HepG2 (cell line): ENCODE data around the gene LRRC34. TPM values are rescaled to one million over a fixed set of nuclear protein-coding genes. Genes with fewer than 3 reads are reported as not detected.
A peak's percentile ranks its signal among the peaks of the same experiment; 100 is the strongest.

Source experiments
- FIP1L1 ChIP-seq: fragments of 200-400 bp; formaldehyde crosslinking; IDR thresholded peaks from 2 replicates; pipeline ENCODE4 v1.6.1; 2018; ENCODE audit warnings: low read depth, mild to moderate bottlenecking, low read length, moderate library complexity, borderline replicate concordance; ENCODE audit not compliant: insufficient read depth
- FUBP1 ChIP-seq: sonication (generic); formaldehyde crosslinking; IDR thresholded peaks from 2 replicates; pipeline ENCODE4 v1.5.1; 2020; ENCODE audit warnings: missing genetic modification reagents, mild to moderate bottlenecking, borderline replicate concordance
- HNRNPUL1 ChIP-seq: fragments of 200-400 bp; formaldehyde crosslinking; IDR thresholded peaks from 2 replicates; pipeline ENCODE4 v1.6.1; 2017; ENCODE audit warnings: low read depth, mild to moderate bottlenecking, low read length, moderate library complexity
- KDM3A ChIP-seq: IDR thresholded peaks from 2 replicates; pipeline ENCODE4 v1.6.1; 2018; ENCODE audit warnings: low read depth, missing compliant biosample characterization
- LBX2 ChIP-seq: sonication (generic); formaldehyde crosslinking; IDR thresholded peaks from 2 replicates; pipeline ENCODE4 v1.5.0; 2020; ENCODE audit warnings: missing genetic modification reagents, mild to moderate bottlenecking, borderline replicate concordance
- MIER3 ChIP-seq: IDR thresholded peaks from 2 replicates; pipeline ENCODE4 v1.6.1; 2016; ENCODE audit warnings: missing compliant biosample characterization, borderline replicate concordance
- NBN ChIP-seq: fragments of 450-650 bp; conservative IDR thresholded peaks from 2 replicates; pipeline ENCODE4 v1.6.1; 2017
- PHF20 ChIP-seq: sonication (generic); formaldehyde crosslinking; IDR thresholded peaks from 2 replicates; pipeline ENCODE4 v1.5.0; 2020; ENCODE audit warnings: mild to moderate bottlenecking, missing genetic modification reagents
- PRDM15 ChIP-seq: sonication (generic); formaldehyde crosslinking; IDR thresholded peaks from 2 replicates; pipeline ENCODE4 v1.4.0; 2020; ENCODE audit warnings: missing genetic modification reagents
- TBX2 ChIP-seq: sonication (generic); formaldehyde crosslinking; IDR thresholded peaks from 2 replicates; pipeline ENCODE4 v1.5.0; 2020; ENCODE audit warnings: missing genetic modification reagents, mild to moderate bottlenecking, borderline replicate concordance
- ZNF138 ChIP-seq: sonication (generic); formaldehyde crosslinking; IDR thresholded peaks from 2 replicates; pipeline ENCODE4 v1.5.0; 2020; ENCODE audit warnings: mild to moderate bottlenecking, low read depth, missing genetic modification reagents
- ZNF280D ChIP-seq: sonication (generic); formaldehyde crosslinking; IDR thresholded peaks from 2 replicates; pipeline ENCODE4 v1.5.1; 2020; ENCODE audit warnings: mild to moderate bottlenecking, missing genetic modification reagents
- ZNF546 ChIP-seq: sonication (generic); formaldehyde crosslinking; conservative IDR thresholded peaks from 2 replicates; pipeline ENCODE4 v1.8.1; 2023; ENCODE audit warnings: mild to moderate bottlenecking, missing genetic modification reagents
- ZNF607 ChIP-seq: sonication (generic); formaldehyde crosslinking; IDR thresholded peaks from 2 replicates; pipeline ENCODE4 v1.5.1; 2020; ENCODE audit warnings: missing genetic modification reagents, mild to moderate bottlenecking, borderline replicate concordance
- ZNF75D ChIP-seq: sonication (generic); formaldehyde crosslinking; IDR thresholded peaks from 2 replicates; pipeline ENCODE4 v1.8.1; 2023; ENCODE audit warnings: missing genetic modification reagents, mild to moderate bottlenecking, borderline replicate concordance
- polyA plus RNA-seq, 8 experiments: library from polyadenylated mRNA; depleted of rRNA in 3 of 8; stranded (reverse) in 7 of 8; unstranded in 1 of 8; fragments of >200 nt; fragmentation: Illumina TruSeq in 4 of 8; extraction: Trizol in 4 of 8; gene quantifications; 2 replicates each; pipeline versions ENCODE4 v1.2.1 to v1.2.3, GENCODE V29; 2011 to 2016; ENCODE audit warnings: low read depth in 4 of 8, missing spikeins in 1 of 8, mixed read lengths in 1 of 8; ENCODE audit not compliant: insufficient read depth in 1 of 8
- total RNA-seq, 5 experiments: library from RNA; depleted of rRNA; stranded (reverse); fragments of >200 nt; fragmentation: Illumina TruSeq; extraction: Trizol; gene quantifications; 2 replicates each; pipeline ENCODE4 v1.2.3, GENCODE V29; 2016; ENCODE audit warnings: low read depth in 1 of 5
- TF ChIP-seq, protein P1 (sequence below): sonication (generic); formaldehyde crosslinking; IDR thresholded peaks from 2 replicates; pipeline ENCODE4 v1.5.0; 2020; ENCODE audit warnings: mild to moderate bottlenecking, low read depth, missing genetic modification reagents, borderline replicate concordance
- TF ChIP-seq, protein P2 (sequence below): sonication (generic); formaldehyde crosslinking; IDR thresholded peaks from 2 replicates; pipeline ENCODE4 v1.5.0; 2020; ENCODE audit warnings: missing genetic modification reagents

Gene LRRC34
- total and polyA plus RNA-seq, 2 of the 13 experiments (the other 11 are each of a cell fraction or from before 2014, with no cell fraction given) = not detected

DNA sequence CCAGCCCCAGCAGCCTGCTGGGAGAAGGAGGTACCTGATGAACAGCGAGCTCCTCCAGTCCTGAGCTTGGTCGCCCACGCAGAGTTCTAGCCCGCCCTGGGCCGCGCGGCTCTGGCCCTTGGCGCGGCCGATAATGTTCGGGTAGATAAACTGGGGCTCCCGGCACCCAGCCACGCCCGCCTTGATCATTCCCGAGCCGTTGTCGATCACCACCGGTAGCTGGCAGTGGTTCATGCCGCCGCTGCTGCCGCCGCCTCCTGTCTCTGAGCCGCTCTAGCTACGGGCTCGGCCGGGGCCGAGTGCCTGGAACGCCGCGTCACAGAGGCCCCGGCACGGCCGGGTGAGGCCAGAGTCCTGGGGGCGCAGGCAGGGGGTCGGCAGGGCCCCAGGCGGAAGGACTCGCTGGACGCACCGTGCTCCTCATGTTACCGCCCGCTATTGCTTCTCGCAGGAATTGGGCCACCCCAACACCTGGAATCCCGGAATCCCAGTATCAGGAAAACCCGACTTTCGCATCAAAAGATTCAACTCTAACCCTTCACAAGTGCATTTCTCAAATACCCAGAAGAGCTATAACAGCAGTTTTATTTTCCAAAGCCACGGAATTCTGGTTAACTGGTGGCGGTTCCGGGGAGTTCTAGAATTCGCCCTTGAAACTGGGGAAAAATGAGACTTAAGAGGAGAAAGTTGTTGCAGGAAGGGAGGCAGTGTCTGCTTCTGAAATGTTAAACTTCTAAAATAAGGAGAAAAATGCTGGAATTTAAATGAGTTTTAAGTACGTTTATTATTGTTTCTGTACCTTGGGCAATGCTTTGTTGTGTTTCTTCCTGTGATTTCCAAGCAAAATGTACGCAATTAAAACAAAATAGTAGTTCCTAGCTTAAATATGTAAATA, 43.2 kb downstream of the LRRC34 start, which contains the start of gene ACTRT3 (continued):
- TF ChIP-seq TBX2 = no peak
- TF ChIP-seq HNRNPUL1 = no peak
- no peak for TF ChIP-seq FIP1L1
- no peak for TF ChIP-seq MIER3
- no peak for TF ChIP-seq ZNF280D (CRISPR knock-in tag)
- no peak for TF ChIP-seq LBX2 (CRISPR knock-in tag)
- TF ChIP-seq ZNF607 = no peak
- TF ChIP-seq FUBP1 = no peak
- no peak for TF ChIP-seq ZNF75D (CRISPR knock-in tag)
- TF ChIP-seq, protein P1, sequence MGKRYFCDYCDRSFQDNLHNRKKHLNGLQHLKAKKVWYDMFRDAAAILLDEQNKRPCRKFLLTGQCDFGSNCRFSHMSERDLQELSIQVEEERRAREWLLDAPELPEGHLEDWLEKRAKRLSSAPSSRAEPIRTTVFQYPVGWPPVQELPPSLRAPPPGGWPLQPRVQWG (CRISPR knock-in tag) = no peak
- TF ChIP-seq PHF20 (CRISPR knock-in tag) = peak; percentile 46
- no peak for TF ChIP-seq KDM3A (CRISPR knock-in tag)
- no peak for TF ChIP-seq NBN
- 0 out of 2 replicates have a peak, but pooled peaks have one; percentile 52 for TF ChIP-seq PRDM15
- TF ChIP-seq ZNF546 = no peak
- TF ChIP-seq, protein P2, sequence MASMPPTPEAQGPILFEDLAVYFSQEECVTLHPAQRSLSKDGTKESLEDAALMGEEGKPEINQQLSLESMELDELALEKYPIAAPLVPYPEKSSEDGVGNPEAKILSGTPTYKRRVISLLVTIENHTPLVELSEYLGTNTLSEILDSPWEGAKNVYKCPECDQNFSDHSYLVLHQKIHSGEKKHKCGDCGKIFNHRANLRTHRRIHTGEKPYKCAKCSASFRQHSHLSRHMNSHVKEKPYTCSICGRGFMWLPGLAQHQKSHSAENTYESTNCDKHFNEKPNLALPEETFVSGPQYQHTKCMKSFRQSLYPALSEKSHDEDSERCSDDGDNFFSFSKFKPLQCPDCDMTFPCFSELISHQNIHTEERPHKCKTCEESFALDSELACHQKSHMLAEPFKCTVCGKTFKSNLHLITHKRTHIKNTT (CRISPR knock-in tag) = no peak
- no peak for TF ChIP-seq ZNF138 (CRISPR knock-in tag)
